Stimulated activated CD4-positive, alpha-beta T cell treated with anti-CD3 and anti-CD28 coated beads, Interleukin-1b, Interleukin-23, amount 100 ng/mL, for 24 hours (primary cell): ENCODE data around the gene EVA1C.
"Not testable (repeated sequence)": the region's sequence is repeated elsewhere in the genome, so short reads cannot be mapped to it uniquely, and the experiment has no call there.

Experiments used
- DNase-seq, 4 experiments: peaks; one replicate each; pipeline ENCODE4 v3.0.0-alpha.2; 2020; ENCODE audit warnings: low read depth in 4 of 4, low spot score in 1 of 4

EVA1C gene

GRCh38 chr21:32389337-32390015 is 23.0 kb upstream of the EVA1C start:
- no peak for DNase-seq

GRCh38 chr21:32390537-32391224 is 21.8 kb upstream of the EVA1C start:
- not testable (repeated sequence) for DNase-seq

GRCh38 chr21:32391755-32392154 is 20.8 kb upstream of the EVA1C start:
- DNase-seq: no peak

- DNase-seq: peak in 1 of 4 experiments; percentile 0
Observed at GRCh38 chr21:32392299-32392879, 20.1 kb upstream of the EVA1C start.

GRCh38 chr21:32392880-32393676 is 19.4 kb upstream of the EVA1C start, which contains the start of gene URB1:
URB1 (minus strand) TSS chr21:32393012; CDS start chr21:32392910, 102 bp downstream.
- DNase-seq: peak; percentile 92 to 99 (median 94)

- DNase-seq: no peak
Observed at GRCh38 chr21:32393677-32394001, 18.9 kb upstream of the EVA1C start.

GRCh38 chr21:32403201-32403777 is 9.2 kb upstream of the EVA1C start:
- peak in 2 of 4 experiments; percentile 34 to 44 for DNase-seq

GRCh38 chr21:32406405-32406804 is 6.1 kb upstream of the EVA1C start:
- DNase-seq: no peak

- DNase-seq: no peak
Observed at GRCh38 chr21:32410291-32410690, 2.2 kb upstream of the EVA1C start.

GRCh38 chr21:32410916-32411315 is 1.6 kb upstream of the EVA1C start:
- DNase-seq: no peak

- DNase-seq: peak; percentile 41 to 66 (median 53)
Observed at GRCh38 chr21:32411350-32412161, 950 bp upstream of the EVA1C start.

- no peak for DNase-seq
Observed at GRCh38 chr21:32413015-32413504, 554 bp downstream of the EVA1C start.

GRCh38 chr21:32413697-32414578 is 1.4 kb downstream of the EVA1C start:
- no peak for DNase-seq

GRCh38 chr21:32414579-32415358 is 2.3 kb downstream of the EVA1C start:
- DNase-seq: no peak

GRCh38 chr21:32415451-32416398 is 3.2 kb downstream of the EVA1C start:
- no peak for DNase-seq

- DNase-seq: no peak
Observed at GRCh38 chr21:32418146-32418545, 5.6 kb downstream of the EVA1C start.

GRCh38 chr21:32422064-32422463 is 9.6 kb downstream of the EVA1C start:
- DNase-seq: no peak
